Activated CD4-positive, alpha-beta T cell treated with anti-CD3 and anti-CD28 coated beads, Interleukin-2, Interleukin-4, amounts not matched to agents 100 ng/mL and 50 ng/mL, durations not matched to agents 16 hours and 8 hours (primary cell): Measurements from ENCODE around the gene GRM7.

Experiments used
- DNase-seq: peaks from one replicate; pipeline ENCODE4 v3.0.0-alpha.2; 2020; ENCODE audit warnings: low spot score

Gene GRM7

DNA sequence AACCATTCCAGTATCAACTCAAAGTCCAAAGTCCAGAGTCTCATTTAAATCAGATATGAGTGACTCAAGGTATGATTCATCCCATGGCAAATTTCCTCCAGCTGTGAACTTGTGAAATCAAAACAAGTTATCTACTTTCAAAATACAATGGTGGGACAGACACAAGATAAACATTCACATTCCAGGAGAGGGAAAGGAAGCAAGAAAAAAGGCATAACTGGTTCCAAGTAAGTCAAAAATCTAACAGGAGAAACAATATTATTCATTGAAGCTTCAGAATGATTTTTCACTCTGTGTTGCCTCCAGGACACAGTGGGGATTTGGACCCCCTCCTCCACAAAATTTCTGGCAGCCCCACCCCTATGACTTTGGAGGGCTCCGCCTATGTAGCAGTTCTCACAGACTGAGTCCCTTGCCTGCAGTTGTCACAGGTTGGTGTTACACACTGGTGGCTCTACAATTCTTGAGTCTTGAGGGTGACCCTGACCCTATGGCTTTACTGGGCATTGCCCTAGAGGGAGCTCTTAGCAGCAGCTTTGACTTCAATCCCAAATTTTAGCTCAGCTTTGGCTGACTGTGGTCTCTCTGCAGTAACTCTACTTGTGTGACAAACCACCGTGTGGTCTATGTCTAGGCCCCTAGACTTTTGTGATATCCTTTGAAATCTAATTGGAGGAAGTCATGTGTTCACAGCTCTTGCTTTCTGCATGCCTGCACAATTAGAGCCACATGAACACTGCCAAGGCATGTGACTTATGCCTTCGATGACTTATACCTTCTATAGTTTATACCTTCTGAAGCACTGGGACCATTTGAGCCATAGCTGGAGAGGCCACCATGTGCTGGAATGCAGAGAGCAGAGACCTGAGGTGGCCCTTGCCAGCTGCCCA is 644.2 kb downstream of the GRM7 start:
- DNase-seq, result no peak

DNA sequence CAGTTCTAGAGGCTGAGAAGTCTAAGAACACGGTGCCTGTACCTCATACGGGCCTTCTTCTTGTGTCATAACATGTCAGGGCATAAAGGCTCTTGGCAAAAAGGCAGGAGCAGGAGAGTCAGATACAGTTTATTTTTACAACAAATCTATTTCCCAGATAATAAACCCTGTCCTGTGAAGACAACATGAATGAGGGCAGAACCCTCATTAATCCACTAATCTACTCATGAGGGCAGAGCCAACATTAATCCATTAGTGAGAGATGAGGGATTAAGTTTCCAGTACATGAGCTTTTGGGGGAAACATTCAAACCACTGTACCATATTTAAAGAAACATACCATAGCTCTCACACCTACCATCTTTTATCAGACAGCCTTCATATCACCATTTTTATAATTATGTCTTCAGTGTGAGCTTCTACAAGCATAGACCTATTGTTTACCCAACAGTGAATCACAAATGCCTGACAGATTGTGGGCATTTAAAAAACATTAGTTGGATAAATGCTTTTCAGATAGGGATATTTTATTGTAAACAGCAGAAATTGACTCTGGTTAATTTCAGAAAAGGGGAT is 645.8 kb downstream of the GRM7 start:
- no peak for DNase-seq

DNA sequence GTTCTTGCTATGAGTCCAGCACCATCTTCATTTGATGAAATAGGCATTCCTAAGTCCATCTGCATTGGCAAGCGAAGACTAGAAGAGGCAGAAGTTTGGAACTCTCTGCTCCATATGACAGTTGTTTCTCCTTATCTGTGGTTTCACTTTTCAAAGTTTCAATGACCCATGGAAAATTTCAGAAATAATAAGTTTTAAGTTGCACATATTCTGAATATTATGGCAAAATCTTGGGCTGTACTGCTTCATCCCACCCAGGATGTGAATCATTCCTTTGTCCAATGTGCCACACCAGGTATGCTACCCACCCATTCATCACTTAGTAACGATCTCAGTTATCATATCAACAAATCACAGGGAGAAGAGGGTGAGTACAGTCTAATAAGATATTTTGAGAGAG is 647.9 kb downstream of the GRM7 start:
- no peak for DNase-seq

DNA sequence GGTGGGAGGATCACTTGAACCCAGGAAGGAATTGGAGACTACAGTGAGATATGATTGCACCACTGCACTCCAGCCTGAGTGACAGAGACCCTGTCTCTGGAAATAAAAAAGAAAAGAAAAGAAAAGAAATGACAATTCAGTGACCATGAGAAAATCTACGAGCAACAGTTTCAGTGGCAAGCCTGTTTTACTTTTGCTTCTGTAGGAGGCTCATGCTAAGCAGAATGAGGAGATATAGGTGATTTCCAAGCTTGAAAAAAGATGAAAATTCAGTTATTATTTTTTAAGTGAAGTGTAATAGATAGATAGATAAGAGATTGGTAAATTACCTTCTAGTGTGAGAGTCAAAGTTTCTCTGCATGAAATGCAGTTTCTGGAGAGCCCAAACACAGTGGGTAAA is 651.1 kb downstream of the GRM7 start:
- DNase-seq, result no peak

DNA sequence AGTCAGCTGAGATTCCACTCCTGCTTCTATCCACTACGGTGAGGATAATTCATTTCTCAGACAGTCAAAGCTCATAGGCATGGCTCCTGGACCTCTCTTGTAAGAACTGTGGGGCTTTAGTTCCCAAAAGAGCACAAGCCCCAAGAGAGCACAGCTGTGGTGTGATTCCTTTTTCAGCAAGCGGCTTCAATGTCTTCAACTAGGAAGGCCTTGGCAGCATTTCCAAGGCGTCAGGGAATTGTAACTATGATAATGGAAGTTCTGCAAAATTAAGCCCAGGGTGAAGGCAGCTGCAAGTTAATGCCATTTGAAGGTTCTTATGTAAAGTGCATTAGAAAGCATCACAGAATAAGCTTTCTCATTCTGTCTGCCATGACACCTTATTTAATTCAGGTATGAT is 657.1 kb downstream of the GRM7 start:
- DNase-seq, result no peak

DNA sequence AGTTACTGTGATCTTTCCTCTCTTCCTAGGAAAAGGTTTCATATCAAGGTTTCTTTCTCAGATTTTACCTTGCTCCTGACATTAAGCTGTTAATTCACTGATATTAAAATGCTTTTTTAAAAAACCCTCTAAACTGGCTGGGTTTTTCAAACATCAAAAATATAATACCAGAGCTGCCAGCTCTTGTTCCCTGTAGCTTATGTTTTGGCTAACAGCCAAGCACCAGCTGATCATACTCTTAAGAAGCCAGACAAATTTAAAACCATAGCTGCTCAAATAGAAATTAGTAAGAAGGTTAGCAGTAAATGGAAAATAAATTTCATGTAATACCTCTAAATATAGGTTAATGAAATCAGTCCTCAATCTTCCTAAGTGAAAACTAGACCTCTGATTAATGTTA is 657.5 kb downstream of the GRM7 start:
- no peak for DNase-seq

DNA sequence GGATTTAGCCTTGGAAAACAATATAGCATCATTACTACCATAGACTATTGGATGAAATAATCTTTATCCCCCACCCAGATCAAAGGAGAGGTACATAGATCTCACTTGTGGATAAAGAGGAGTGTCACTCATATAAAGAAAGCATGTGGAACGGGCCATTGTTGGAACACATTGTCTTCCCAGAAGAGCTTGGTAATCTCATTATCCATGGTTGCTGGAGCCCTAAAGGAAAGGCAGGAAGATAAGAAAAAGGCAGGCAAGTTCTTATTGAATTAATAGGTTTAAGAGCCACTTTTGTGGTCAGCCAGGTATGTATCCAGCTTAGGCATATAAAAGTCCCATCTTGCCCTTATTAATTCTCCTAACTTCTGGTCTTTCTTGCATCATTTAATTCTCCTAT is 659.1 kb downstream of the GRM7 start:
- no peak for DNase-seq

DNA sequence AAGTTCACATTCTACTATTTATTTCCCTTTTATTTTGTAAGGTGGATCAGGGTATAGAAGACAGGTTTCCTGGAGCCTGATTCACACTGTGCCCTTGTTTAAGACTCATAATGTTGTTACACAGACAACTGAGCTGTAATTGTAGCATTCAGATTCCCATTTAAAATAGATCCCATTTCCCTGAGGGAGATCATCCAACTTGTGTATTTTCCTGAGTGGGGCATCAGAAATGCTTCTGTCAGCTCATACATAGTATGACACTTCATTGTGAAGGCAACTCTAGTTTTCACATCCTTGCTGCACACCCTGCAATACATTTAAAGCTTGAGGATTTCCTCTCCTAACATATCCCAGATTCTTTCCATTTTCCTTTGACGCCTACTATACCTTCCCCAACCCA is 659.7 kb downstream of the GRM7 start:
- no peak for DNase-seq

DNA sequence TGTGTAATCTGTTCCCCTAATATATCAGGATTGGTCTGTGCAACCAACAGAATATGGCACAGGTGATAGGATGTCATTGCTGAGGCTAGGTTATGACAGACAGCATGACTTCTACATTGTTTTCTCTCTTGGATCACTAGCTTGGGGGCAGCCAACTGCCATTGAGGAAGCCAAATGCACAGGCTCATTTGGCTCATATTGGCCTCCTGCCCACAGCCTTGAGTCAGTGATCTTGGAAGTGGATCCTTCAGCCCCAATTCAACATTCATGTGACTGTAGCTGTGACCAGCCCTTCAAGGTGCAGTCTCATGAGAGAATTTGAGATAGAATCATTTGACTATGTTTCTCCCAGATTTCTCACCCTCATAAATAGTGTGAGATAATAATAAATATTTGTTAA is 675.6 kb downstream of the GRM7 start:
- no peak for DNase-seq

DNA sequence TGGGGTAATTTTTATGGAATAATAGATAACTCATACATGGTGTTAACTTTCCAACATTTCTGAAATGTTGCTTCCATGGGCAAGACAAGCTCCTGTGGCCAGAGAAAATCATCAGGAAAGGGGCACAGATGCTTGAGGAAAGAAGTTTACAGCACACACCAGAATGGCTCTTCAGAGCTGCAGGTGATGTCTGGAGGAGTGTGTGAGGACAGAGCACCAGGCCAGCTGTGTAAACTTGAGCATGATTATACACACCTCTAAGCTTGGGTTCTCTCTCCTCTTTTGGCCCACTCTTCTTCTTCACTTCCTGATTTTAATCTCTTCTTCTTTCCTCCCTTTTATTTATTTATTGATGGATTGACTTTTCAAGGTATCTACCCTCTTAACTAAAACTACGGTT is 676.0 kb downstream of the GRM7 start:
- DNase-seq, result no peak

DNA sequence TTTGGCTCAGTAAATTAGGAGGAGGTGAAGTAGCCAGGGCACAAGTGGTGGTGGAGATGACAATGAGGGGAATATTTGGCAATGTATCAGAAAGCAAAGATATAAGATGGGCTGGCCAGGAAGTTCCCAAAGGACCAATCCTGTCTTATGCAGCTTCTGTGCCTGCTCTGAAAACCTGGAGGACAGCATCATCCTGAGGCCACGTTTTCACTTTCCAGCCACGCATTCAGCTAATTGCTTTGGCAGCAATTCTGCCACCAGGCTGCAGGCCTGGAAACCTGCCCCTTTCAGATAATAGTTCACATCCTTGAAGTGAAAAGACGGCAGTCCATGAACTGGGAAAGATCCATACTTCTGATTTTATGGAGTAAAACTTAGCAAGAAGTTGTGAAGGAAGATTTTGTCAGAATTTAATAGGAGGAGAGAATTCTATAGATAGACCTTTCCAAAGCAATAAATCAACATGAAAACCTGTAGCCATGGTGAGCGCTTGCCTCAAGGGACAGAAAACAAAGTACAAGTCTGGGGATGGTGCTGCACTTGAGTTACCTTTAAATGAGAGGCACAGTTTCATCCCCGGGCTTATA is 682.5 kb downstream of the GRM7 start:
- DNase-seq, result no peak

DNA sequence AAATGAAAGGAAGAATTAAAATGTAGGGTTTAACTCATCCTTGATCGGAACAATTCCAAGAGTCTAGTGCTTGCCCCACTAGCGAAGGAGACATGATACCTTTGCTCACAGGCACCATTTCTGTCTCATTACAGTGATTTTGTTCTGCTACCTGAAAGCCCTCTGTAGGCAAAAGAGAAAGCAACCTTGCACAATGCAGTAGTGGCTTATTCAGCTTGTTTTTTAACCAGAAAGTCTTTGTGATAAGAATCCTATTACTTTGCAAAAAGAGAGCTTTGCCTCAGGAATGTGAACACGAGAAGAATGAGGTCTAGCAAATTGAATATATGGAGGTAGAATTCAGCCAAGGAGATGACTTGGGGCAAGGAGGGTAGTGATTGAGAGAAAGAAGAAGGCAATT is 684.4 kb downstream of the GRM7 start:
- no peak for DNase-seq

DNA sequence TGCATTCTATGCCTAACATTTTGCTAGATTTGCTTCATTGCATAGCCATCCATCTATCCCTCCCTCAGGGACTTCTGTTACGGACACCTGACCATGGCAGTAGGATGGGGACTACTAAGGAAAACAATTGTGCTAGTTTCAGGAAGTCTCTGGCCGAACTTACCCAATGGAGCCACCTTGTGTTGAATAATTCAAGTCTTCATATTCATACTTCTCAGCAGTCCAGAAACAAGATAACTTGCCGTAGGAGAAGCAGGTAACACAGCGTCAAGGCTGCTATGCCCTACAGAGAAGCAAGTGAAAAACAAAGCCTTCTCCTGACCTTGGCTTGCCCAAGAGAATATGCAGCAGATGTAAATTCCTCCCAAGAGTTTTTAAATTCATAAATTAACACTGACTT is 685.3 kb downstream of the GRM7 start:
- no peak for DNase-seq

DNA sequence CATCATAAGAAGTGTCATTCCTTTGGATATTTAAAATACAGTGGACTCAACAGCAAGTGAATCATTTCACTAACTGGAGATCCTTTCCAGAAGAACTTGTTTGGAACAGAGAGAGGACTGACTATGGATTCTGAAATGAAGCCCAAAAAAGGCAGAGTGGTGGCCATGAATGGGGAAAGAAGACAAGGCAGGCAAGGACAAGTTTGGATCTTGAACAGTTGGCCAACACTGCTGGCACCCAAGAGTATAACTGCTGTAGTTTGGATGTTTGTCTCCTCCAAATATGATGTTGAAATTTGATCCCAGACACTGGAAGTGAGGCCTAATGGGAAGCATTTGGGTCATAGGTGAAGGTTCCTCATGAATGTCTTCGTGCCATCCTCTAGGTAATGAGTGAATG is 686.9 kb downstream of the GRM7 start:
- no peak for DNase-seq

DNA sequence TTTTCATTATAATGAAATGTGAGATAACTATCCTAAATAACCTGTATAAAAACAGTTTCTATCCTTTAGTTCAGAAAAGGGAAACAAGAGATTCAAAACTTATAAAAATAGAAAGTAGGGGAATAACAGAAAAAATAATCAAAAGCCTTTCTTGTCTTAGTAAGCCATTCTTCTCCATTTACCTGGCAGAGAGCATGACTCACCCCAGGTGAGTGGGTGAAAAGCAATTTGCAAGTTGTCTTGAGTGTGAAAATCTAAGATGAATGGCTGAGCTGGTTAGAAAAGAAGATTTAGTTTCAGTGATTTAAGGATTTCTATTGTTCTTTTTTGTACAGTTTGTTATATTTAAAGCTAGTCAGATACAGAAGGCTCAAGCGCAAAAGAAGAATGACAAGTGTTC is 702.0 kb downstream of the GRM7 start:
- DNase-seq, result no peak

DNA sequence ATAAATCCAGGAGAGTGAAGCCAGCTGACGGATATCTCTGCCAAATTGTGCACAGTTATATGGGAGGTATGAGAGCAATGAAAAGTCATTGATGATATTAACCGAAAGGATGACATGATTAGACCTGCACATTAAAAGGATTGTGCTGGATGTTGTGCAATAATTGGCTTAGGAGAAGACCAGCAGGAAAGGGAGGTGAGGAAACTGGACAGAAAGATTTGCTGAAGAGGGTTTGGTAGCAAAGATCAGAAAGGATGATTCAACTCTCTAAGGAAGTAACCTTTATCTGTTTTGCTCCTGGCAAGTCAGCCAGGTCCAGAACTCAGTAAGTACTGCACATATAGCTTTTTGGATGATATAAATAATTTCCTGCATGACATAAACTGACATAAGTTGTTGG is 704.7 kb downstream of the GRM7 start:
- DNase-seq, result no peak

DNA sequence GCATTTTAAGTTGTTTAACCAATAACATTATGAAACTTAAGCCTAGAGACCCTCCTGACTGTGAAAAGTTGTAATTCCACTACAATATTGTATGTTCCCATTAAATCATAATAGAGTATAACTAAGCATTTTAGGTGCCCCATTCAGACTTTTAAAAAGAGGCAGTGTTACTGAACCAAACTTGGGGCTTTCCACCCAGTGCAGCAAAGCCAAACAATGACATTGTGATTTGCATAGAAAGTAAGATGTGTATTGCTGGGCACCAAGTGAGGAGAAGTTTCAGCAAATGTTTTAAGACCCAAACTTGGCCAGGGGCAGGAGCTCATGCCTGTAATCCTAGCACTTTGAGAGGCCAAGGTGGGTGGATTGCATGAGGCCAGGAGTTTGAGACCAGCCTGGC is 706.2 kb downstream of the GRM7 start:
- no peak for DNase-seq

DNA sequence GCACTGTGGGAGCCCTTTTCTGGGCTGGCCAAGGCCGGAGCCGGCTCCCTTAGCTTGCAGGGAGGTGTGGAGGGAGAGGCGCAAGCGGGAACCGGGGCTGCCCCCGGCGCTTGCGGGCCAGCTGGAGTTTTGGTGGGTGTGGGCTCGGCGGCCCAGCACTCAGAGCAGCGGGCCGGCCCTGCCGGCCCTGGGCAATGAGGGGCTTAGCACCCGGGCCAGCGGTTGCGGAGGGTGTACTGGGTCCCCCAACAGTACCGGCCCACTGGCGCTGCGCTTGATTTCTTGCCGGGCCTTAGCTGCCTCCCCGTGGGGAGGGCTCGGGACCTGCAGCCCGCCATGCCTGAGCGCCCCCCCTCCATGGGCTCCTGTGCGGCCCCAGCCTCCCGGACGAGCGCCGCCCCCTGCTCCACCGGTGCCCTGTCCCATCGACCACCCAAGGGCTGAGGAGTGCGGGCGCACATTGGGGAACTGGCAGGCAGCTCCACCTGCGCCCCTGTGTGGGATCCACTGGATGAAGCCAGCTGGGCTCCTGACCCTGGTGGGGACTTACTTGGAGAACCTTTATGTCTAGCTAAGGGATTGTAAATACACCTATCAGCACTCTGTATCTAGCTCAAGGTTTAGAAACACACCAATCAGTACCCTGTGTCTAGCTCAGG is 707.7 kb downstream of the GRM7 start:
- no peak for DNase-seq

DNA sequence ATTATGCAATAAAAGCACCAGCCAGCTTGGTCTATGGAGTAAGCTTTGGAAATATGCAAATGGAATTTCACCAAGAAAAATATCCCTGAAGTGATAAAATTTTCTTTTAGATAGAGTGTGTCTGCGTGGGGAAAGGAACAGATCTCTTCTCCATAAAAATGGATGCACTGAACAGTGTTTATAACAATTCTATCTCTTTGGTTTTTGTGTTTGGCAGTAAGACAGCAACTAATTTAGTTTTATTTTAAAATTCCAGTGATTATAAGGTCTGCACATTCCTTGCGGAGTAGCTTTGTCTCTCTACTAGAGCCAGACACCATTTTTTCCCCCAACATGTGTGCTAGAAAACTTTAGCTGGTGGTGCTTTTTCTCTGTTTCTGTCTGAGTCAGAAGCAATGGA is 712.4 kb downstream of the GRM7 start:
- no peak for DNase-seq

DNA sequence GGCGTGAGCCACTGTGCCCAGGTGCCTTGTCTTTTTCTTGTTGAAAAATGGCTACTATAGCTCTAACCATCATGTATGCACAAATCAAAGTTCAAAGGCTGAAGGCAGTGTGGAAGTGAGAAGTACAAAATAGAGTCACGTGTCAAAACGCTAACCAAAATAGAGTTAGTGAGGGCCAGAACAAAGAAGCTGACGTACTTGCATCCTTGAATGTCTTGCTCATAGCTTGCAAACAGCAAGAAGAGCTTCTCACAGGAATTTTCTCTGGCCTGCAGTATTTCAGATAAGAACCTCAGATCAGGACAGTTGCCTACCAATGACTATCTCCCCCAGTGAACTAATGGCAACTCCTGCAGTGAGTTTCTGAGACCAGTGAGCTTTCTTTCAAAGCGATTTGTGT is 713.5 kb downstream of the GRM7 start:
- no peak for DNase-seq

DNA sequence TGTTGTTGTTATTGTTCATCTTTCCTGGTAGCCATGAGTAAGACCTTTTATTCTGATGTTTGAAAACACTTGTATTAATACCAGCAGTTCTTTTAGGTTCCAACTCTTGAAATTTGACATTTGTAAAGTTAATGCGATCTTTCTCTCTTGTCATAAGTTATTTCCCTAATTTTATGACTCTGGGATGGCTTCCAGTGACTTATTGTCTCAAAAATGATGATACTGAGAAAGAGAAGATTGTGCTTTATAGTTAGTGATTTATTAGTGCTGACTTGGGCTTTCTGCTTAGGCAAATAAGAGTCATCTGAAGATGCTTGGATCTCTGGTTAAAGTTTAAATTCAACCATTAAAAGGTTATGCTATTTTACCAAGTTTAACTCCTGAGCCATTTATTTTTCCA is 715.2 kb downstream of the GRM7 start:
- DNase-seq, result no peak

DNA sequence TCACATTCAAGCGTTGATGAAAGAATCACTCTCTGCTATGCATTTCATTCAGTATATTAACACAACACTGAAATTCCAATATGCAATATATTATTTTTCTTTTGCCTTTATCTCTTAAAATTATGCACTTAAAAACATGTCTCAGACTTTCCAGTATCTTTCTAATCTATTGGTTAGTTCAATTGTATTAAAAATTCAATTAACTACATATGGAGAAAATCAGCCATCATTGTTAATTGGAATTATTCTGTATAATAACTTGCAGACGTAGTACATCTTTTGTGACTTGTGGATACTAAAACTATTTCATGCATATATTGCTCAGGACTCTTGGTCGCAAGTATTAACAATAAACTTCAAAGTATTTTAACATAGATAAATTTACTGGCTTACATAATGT is 715.6 kb downstream of the GRM7 start:
- no peak for DNase-seq

DNA sequence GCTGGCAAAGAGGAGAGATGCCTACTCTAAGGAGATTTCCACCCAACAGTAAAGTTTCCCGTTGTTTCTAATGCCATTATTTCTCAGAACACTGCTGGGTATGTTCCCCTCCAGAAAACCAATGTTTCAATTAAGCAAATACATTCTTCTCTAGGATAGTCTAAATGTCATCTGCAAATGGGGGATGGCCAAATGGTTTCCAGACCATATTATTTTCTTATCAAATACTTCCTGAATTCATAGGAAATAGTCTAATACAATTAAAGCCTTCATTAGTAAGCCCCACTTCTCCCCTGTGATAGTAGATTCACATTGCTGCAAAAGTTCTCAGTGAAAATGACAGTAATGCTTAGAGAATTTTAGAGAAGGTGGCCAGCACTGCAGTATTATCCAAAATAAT is 716.6 kb downstream of the GRM7 start:
- DNase-seq, result no peak
